Choroid plexus epithelial cell (primary cell): ENCODE data around the gene KCTD14.
"Not testable (repeated sequence)": the region's sequence is repeated elsewhere in the genome, so short reads cannot be mapped to it uniquely, and the experiment has no call there.

Source experiments
- DNase-seq: peaks from one replicate; pipeline ENCODE4 v3.0.0-alpha.2; 2010; ENCODE audit warnings: low read depth
- H3K4me3 ChIP-seq: 2 replicates; pipeline ENCODE4 v1.5.1; 2011; ENCODE audit warnings: low read depth, mild to moderate bottlenecking, control low read depth, low read length, moderate library complexity
- TF ChIP-seq, protein P1 (sequence below): conservative IDR thresholded peaks from 2 replicates; pipeline ENCODE4 v1.5.1; 2011; ENCODE audit warnings: low read depth, mild to moderate bottlenecking, control low read depth, inconsistent platforms, low read length, moderate library complexity

Gene KCTD14

DNA sequence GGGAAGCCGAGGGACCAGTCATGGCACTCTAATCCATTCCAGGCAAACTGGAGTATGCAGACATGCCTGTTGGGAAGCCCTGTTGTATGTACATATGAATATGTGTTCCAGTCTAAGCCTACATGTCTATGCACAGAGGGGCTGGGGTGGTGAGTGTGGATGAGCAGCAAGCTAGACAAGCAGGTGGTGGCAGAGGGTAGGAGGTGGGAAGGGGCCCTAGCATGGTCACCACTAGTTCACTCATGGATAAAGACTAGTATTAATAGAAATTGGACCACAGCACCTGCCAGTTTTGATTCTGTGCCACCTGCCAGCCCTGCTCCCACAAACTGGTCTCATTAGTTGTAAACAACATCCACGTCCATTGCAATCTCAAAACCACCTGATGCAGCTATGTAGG is 42.1 kb upstream of the KCTD14 start:
- TF ChIP-seq, protein P1, sequence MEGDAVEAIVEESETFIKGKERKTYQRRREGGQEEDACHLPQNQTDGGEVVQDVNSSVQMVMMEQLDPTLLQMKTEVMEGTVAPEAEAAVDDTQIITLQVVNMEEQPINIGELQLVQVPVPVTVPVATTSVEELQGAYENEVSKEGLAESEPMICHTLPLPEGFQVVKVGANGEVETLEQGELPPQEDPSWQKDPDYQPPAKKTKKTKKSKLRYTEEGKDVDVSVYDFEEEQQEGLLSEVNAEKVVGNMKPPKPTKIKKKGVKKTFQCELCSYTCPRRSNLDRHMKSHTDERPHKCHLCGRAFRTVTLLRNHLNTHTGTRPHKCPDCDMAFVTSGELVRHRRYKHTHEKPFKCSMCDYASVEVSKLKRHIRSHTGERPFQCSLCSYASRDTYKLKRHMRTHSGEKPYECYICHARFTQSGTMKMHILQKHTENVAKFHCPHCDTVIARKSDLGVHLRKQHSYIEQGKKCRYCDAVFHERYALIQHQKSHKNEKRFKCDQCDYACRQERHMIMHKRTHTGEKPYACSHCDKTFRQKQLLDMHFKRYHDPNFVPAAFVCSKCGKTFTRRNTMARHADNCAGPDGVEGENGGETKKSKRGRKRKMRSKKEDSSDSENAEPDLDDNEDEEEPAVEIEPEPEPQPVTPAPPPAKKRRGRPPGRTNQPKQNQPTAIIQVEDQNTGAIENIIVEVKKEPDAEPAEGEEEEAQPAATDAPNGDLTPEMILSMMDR, result no peak
- no peak for DNase-seq
- no peak overlapping the region for H3K4me3 ChIP-seq

GRCh38 chr11:78063440-78064181 is 40.5 kb upstream of the KCTD14 start, which contains the start of gene THRSP:
THRSP (plus strand) TSS chr11:78063861; CDS start chr11:78063882, 21 bp downstream.
- no peak for DNase-seq
- H3K4me3 ChIP-seq, result no peak within 1 kb of the TSS
- TF ChIP-seq, protein P1, result no peak

GRCh38 chr11:78062671-78063070 is 39.6 kb upstream of the KCTD14 start:
- no peak overlapping the region for H3K4me3 ChIP-seq
- TF ChIP-seq, protein P1, result no peak
- DNase-seq, result no peak

DNA sequence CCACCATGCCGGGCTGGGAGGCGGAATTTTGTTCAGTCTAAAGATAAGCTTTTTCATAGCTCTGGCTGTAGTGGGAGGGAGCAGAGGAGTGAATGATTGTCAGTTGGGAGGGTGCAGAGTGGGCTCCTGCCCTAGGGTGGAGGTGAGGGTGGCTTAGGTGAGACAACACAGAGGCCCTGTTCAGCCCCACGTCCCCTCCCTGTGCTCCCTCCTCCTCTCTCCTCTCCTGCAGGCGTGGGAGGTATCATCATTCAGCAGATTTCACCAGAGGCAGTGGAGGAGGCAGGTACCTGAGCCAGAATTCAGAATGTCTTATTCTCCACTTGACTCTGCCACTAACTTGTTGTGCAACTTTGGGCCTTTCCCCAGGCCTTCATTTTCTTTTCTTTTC is 38.8 kb upstream of the KCTD14 start:
- TF ChIP-seq, protein P1, result no peak
- no peak for DNase-seq
- no peak overlapping the region for H3K4me3 ChIP-seq

DNA sequence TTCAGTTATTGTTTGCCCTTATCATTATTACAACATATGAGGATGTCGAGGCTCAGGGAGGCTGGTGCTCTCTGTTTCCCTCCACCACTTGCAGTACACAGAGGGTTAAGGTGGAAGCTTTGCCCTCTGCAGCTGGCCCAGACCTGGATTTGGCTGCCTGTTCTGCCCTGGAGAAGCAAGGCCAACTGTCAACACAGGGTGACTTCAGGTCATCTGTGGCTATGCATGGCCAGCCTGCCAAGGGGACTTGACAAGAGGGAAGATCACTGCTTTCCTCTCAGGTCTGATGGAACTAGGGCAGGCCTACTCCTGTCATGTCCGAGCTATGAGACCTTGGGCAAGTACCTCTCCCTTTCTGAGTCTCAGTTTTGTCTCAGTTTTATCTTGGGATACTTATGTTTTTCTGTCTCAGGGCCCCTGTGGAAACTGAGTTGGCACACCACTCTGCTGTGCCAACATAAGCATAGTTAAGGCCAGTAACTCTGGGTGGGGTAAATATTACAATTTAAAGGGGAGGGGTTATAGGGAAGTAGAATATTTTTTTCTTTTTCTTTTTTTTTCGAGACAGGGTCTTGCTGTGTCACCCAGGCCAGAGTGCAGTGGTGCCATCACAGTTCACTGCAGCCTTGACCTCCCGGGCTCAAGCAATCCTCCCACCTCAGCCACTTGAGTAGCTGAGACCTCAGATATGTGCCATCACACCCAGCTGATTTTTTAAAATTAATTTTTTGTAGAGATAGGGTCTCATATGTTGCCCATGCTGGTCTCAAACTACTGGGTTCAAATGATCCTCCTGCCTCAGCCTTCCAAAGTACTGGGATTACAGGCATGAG is 38.2 kb upstream of the KCTD14 start:
- H3K4me3 ChIP-seq, result no peak overlapping the region
- TF ChIP-seq, protein P1, result no peak
- DNase-seq, result no peak

DNA sequence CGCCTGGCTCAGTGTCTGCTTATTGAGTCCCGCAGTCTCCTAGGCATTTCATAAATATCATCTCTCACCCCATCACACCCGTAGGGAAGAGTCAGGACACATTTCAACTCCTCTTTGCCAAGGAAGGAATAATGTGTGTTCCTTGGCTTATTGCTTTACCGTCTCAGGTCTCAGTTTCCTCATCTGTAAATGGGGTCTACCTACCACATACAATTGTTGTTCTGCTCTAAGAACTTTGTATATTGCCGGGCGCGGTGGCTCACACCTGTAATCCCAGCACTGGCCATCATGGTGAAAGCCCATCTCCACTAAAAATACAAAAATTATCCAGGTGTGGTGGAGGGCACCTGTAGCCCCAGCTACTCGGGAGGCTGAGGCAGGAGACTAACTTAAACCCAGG is 37.5 kb upstream of the KCTD14 start:
- TF ChIP-seq, protein P1, result no peak
- DNase-seq, result no peak

DNA sequence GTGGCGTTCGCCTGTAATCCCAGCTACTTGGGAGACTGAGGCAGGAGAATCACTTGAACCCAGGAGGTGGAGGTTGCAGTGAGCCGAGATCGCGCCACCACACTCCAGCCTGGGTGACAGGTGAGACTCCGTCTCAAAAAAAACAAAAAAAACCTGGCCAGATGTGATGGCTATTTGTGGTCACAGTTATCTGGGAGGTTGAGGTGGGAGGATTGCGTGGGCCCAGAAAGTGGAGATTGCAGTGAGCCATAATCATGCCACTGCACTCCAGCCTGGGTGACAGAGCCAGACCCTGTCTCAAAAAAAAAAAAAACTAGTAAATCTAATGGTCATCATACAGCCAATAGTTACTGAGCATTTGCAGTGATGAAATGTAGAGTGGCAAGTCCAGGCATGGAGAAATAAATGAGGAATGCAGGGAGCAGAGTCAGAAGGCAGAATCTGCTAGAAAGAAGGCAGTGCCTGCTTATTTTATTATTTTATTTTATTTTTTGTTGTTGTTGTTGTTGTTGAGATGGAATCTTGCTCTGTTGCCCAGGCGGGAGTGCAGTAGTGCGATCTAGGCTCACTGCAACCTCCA is 36.8 kb upstream of the KCTD14 start:
- not testable (repeated sequence) for DNase-seq, H3K4me3 ChIP-seq

More for the DNA sequence above, 37.5 kb upstream of the KCTD14 start:
- no peak overlapping the region for H3K4me3 ChIP-seq
